Upper lobe of right lung (tissue), 1 donor: Measurements from ENCODE around the gene FIBCD1. TPM values are rescaled to one million over a fixed set of nuclear protein-coding genes. Genes with fewer than 3 reads are reported as not detected.

Source experiments
- ATAC-seq: fragments of 200-7000 bp; cut with Tn5 transposase; one replicate; pipeline ENCODE4 v1.9.1; 2020; ENCODE audit warnings: mild to moderate bottlenecking, moderate library complexity
- DNase-seq: peaks from one replicate; pipeline ENCODE4 v3.0.0-alpha.2; 2020
- H3K27ac ChIP-seq: fragments of 200-600 bp; one replicate; pipeline ENCODE4 v1.8.0; 2022
- H3K27me3 ChIP-seq: fragments of 200-600 bp; one replicate; pipeline ENCODE4 v1.8.0; 2022; ENCODE audit warnings: mild to moderate bottlenecking
- H3K36me3 ChIP-seq: fragments of 200-600 bp; one replicate; pipeline ENCODE4 v1.8.0; 2022
- H3K4me1 ChIP-seq: fragments of 200-600 bp; one replicate; pipeline ENCODE4 v1.8.0; 2022
- H3K4me3 ChIP-seq: fragments of 200-600 bp; one replicate; pipeline ENCODE4 v1.8.0; 2022; ENCODE audit warnings: mild to moderate bottlenecking
- H3K9me3 ChIP-seq: fragments of 200-600 bp; one replicate; pipeline ENCODE4 v1.8.0; 2022
- intact Hi-C: fragments of 100-400 bp; cut with DNase I; formaldehyde crosslinking; loops from one replicate; pipeline ENCODE4 v1.11.0; 2022
- long read RNA-seq: library from polyadenylated mRNA; unstranded; transcript quantifications from one replicate; pipeline ENCODE4 v2.0.0, GENCODE V29; 2021
- total RNA-seq: library from RNA; stranded (reverse); fragmentation: NEBNext Ultra II Directional; extraction: Animal tissue kit (Norgen Biotek cat#: 25700); gene quantifications from one replicate; pipeline ENCODE4 v1.2.1, GENCODE V29; 2021
- TF ChIP-seq, protein P1 (sequence below): fragments of 200-600 bp; IDR thresholded peaks from one replicate; pipeline ENCODE4 v1.8.0; 2022; ENCODE audit warnings: antibody characterized with exemption
- donor health status: DM: no; HTN: yes; CAD: no; lungs with severe emphysema.

FIBCD1 gene, protein sequence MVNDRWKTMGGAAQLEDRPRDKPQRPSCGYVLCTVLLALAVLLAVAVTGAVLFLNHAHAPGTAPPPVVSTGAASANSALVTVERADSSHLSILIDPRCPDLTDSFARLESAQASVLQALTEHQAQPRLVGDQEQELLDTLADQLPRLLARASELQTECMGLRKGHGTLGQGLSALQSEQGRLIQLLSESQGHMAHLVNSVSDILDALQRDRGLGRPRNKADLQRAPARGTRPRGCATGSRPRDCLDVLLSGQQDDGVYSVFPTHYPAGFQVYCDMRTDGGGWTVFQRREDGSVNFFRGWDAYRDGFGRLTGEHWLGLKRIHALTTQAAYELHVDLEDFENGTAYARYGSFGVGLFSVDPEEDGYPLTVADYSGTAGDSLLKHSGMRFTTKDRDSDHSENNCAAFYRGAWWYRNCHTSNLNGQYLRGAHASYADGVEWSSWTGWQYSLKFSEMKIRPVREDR
- 2.7 TPM for total RNA-seq
- long read RNA-seq, partial matches to known transcripts = 1 of 9 reads
- long read RNA-seq, other reads (novel, unspliced or antisense) = 6 of 9 reads

DNA sequence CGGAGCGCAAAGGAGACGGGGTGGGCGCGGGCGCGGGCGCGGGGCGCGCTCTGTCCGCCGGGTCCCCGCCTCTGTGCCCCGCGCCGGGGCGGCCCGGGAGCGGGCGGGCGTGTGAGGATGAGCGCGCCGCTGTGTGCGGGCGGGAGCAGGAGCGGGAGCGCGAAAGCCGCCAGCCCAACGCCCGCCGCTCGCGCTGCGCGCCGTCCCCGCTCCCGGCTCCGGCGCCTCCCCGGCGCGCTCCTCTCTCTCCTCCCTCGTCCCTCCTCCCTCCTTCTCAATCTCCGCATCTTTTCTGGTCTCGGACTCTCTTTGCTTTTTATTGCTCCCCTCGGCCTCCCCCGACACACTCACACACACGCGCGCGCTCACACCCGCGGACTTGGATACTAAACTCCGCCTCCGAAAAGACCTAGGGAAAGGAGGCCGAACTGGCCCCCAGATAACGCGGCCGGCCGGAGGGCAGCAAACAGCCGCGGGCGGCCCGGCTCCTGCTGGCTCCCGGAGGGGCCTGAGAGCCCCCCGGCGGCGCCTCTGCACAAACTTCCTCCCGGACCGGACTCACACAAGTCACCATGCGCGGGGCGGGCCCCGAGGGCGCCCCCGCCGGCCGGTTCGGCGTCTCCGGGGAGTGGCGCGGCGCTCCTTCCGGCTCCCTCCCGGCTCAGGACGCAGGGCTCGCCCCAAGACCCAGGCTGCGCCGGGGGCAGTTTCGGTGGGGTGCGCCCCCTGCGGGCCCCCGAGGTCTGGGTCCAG, at the start of gene FIBCD1:
TSS of gene FIBCD1 (minus strand) at position 596 of the 753 bp plus-strand sequence. CDS start 640 bp downstream, outside the sequence.
- TF ChIP-seq, protein P1, sequence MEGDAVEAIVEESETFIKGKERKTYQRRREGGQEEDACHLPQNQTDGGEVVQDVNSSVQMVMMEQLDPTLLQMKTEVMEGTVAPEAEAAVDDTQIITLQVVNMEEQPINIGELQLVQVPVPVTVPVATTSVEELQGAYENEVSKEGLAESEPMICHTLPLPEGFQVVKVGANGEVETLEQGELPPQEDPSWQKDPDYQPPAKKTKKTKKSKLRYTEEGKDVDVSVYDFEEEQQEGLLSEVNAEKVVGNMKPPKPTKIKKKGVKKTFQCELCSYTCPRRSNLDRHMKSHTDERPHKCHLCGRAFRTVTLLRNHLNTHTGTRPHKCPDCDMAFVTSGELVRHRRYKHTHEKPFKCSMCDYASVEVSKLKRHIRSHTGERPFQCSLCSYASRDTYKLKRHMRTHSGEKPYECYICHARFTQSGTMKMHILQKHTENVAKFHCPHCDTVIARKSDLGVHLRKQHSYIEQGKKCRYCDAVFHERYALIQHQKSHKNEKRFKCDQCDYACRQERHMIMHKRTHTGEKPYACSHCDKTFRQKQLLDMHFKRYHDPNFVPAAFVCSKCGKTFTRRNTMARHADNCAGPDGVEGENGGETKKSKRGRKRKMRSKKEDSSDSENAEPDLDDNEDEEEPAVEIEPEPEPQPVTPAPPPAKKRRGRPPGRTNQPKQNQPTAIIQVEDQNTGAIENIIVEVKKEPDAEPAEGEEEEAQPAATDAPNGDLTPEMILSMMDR = peak; percentile 32
- ATAC-seq (no peak), DNase-seq (no peak)
- no peak within 1 kb of the TSS for H3K27ac ChIP-seq
- peaks cover 88% of the 10 kb centered on the region for H3K27me3 ChIP-seq
- H3K4me1 ChIP-seq = peaks cover 17% of the 10 kb centered on the region
- no peaks in the 10 kb centered on the region for H3K9me3 ChIP-seq
- H3K36me3 ChIP-seq = no peaks in the 10 kb centered on the region
- peak within 1 kb of the TSS; percentile 41 for H3K4me3 ChIP-seq
- intact Hi-C loops = no loop called here

DNA sequence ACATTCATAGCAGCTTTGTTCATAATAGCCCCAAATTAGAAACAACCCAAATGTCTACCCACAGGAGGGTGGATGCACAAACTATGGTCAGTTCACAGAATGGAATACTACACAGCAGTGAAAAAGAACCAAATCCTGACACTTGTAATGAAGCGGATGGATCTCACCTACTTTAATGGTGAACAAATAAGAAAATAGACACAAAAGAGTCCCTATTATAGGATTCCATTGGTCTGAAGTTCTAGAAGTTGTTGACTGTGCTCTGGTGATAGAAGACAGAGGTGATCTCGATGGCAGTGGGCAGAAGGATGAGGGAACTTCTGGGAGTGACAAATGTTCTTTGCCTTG, 49.3 kb upstream of the FIBCD1 start:
- no peaks in the 10 kb centered on the region for H3K9me3 ChIP-seq
- ATAC-seq = no peak
- no peak overlapping the region for H3K4me3 ChIP-seq
- DNase-seq = no peak
- intact Hi-C loops = no loop called here
- H3K4me1 ChIP-seq = no peaks in the 10 kb centered on the region
- H3K36me3 ChIP-seq = no peaks in the 10 kb centered on the region
- TF ChIP-seq, protein P1 = no peak
- no peaks in the 10 kb centered on the region for H3K27me3 ChIP-seq
- no peak overlapping the region for H3K27ac ChIP-seq

DNA sequence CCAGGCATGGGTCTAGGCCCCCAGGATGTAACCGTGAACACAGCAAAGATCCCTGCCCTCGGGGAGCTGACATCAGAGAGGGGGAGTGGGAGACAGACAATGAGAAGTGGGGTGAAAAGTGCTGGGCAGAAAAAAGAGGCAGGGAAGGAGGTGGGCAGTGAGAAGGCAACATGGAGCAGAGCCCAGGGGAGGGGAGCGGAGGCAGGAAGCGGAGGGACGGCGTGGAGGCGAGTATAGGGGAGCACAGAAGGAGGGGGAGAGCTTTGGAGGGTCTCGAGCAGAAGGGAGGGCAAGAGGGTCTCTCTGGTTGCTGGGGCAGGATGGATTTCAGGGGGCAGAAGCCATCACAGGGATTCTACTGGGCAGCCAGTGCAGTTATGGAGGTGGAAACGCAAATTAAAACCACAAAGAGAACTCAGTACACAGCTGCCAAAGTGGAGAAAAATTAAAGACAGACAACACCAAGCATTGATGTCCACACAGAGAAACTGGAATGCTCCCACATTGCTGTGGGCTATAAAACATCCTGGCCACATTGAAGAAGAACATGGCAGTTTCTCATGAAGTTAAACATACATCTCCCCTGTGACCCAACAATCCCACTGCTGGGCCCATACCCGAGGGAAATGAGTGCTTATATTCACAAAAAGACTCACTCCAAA, 48.8 kb upstream of the FIBCD1 start:
- H3K4me3 ChIP-seq = no peak overlapping the region
- intact Hi-C loops = no loop called here
- H3K9me3 ChIP-seq = no peaks in the 10 kb centered on the region
- H3K27me3 ChIP-seq = no peaks in the 10 kb centered on the region
- H3K4me1 ChIP-seq = no peaks in the 10 kb centered on the region
- no peak for ATAC-seq
- H3K27ac ChIP-seq = no peak overlapping the region
- TF ChIP-seq, protein P1 = no peak
- H3K36me3 ChIP-seq = no peaks in the 10 kb centered on the region
- no peak for DNase-seq

DNA sequence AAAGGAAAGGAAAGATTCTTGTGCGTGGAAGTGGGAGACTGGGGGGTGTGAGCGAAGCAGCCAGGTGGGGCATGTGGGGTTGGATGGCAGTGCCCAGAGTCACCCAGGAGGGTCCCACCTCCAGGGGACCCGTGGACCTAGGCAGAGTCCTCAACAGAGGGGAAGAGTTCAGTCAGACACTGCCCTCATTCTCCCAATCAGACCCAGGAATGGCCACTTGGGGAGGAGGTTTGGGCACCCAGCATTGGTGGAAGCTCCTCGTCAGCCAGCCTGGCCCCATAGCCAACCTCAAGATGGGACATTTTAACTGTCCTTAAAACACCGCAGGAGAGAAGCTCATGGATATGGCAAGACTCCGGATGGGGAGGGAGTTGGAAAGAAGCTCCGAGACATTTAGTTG, 48.0 kb upstream of the FIBCD1 start:
- DNase-seq (no peak), ATAC-seq (no peak)
- TF ChIP-seq, protein P1 = no peak
- H3K9me3 ChIP-seq = no peaks in the 10 kb centered on the region
- H3K4me1 ChIP-seq = no peaks in the 10 kb centered on the region
- no peak overlapping the region for H3K27ac ChIP-seq
- intact Hi-C loops = no loop called here
- no peak overlapping the region for H3K4me3 ChIP-seq
- H3K36me3 ChIP-seq = no peaks in the 10 kb centered on the region
- H3K27me3 ChIP-seq = no peaks in the 10 kb centered on the region

DNA sequence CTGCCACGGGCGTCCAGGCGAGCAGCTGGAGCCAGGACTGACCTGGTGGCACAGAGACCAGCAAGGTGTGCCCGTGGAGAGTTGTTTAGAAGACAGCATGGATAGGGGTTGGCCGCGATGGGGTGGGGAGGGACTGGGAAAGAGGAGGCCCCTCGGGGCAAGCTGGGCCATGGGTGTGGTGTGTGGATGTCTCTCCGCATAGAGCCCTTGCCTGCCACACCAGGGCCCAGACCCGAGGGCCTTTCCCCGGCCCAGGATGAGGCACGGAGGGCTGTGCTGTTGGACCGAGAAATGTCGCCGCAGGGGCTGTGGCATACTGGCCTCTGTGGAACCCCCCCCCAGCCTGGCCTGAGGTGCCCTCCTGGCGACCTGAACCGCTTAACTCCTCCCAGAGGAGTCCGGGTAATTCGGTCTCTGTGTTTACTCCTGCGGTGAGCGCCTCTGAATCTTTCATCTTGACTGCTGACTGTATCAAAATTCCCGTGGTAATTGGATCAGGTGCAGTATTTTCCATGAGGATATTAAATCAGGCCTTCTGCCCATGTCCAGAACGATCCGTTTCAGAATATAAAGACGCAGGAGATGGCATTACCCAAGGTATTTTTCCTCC, 47.4 kb upstream of the FIBCD1 start:
- H3K27me3 ChIP-seq = no peaks in the 10 kb centered on the region

More for the DNA sequence above, 47.4 kb upstream of the FIBCD1 start:
- DNase-seq (no peak), ATAC-seq (no peak)
- H3K4me1 ChIP-seq = no peaks in the 10 kb centered on the region
- H3K27ac ChIP-seq = no peak overlapping the region
- intact Hi-C loops = no loop called here
- H3K9me3 ChIP-seq = no peaks in the 10 kb centered on the region
- no peaks in the 10 kb centered on the region for H3K36me3 ChIP-seq
- H3K4me3 ChIP-seq = no peak overlapping the region
- TF ChIP-seq, protein P1 = no peak
